ENCODE measurements around the gene RIGI.
A peak's percentile ranks its signal among the peaks of the same experiment; 100 is the strongest.
"Not testable (repeated sequence)": the region's sequence is repeated elsewhere in the genome, so short reads cannot be mapped to it uniquely, and the experiment has no call there.

The RIGI gene

DNA sequence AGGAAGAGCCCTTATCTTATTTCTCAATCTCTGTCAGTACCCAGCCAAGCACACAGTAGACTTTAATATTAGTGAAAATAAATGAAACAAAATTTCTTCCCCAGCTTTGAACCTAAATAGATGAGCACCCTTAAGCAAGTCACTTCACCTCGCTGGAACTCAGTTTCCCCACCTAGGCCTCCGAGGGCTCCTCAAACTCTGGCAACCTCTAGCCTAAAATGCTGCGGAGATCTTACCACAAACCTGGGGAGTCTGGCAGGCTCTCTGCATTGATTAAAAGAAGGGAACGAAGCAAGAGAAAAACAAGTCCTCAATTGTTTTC lies 326 bp downstream of the RIGI start:
- DNase-seq: no peak

DNA sequence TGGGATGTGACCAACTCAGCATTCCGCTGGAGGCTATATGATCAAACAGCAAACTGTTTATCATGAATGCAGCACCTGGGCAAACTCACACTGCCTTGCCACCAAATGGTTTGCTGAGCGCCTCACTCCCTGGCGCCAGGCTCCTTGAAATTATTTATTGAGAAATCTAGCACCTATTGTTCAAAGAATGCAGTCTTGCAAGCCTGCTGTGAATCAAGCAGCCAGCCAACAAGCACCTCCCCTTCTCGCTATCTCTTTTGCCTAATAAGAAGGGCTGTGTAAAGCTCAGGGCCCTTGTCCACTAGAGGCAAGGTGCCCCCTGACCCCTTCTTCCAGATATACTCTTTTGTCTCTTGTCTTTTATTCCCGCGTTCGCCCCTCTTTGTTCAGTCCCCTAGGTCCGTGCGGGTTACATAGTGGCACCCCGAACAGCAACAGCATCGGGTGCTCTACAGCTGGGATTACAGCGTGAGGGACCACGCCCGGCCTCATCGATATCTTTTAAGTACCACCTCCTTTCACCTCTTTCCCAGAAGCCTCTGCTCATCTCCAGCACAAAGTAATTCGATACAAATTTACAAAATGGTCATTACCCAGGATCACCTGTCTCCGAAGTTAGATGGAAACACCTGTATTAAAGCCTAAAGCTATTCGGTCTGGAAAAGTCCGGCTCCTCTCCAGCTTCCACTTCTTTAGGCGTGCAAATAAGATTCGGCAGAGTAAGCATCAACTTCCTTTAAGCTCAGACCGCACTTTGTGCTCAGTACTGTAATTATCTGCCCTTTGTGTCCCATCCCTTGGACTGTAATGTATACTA lies 896 bp downstream of the RIGI start:
- no peak for DNase-seq

GRCh38 chr9:32524558-32524891 lies 1.5 kb downstream of the RIGI start:
- DNase-seq: not testable (repeated sequence)

DNA sequence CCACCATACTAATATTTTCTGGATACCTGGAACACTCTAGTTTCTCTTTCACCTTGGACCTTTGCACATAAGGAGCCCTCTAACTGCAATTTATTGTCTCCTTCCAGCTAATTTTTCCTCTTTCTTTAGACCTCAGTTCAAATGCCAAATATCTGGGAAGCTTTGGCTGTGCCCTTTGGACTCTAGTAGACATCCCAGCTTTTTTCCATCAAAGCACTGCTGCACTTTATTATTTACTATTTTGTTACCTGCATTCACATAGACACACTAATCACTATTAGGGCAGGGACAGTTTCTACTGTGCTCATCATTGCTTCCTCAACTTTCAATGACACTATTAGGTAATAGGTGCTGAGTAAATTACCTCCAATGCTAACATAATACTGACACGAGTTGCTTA lies 2.1 kb downstream of the RIGI start:
- no peak for DNase-seq

- no peak for DNase-seq
Observed at GRCh38 chr9:32518276-32518675, 7.7 kb downstream of the RIGI start.

DNA sequence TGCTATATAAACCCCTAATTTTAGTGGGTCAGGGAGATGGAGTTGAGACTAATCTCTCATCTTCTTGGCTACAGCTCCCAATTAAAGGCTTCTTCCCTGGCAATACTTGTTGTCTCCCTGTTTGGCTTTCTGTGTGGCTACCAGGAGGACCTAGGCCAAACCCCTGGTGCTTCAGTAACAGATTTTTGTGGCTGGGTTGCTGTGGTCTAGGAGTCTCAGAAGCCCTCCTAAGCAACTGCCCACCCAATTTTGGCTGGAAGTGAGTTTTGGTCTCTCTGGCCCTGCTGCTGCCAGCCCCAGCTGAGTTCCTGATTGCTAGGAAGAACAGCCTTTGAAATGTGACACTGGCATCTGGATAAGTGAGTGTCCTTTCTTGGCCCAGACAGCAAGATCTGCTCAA lies 9.8 kb downstream of the RIGI start:
- DNase-seq: no peak

DNA sequence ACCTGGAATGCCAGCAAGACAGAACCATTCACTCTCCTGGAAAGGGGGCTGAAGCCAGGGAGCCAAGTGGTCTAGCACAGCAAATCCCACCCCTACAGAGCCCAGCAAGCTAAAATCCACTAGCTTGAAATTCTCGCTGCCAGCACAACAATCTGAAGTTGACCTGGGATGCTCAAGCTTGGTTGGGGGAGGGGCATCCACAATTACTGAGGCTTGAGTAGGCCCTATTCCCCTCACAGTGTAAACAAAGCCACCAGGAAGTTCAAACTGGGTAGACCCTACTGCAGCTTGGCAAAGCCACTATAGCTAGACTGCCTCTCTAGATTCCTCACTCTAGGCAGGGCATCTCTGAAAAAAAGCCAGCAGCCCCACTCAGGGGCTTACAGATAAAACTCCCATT lies 17.3 kb downstream of the RIGI start:
- DNase-seq: no peak

DNA sequence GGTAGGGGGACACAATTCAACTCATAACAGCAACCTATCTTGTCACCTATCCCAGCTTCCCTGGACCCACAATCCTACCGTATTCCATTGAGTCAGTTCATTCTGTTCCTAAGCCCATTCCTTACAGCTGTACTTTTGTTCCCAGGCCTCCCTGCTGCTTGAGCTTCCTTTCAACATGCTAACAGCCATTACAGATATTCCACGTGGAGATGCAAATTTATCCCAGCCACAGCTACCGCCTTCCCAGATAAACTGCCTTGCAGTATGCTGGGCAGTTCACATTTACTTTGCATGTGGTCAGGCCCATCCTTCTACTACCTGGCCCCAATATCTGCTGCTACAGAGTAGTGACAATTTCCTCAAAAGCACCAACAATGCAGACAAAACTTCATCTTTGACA lies 23.0 kb downstream of the RIGI start:
- no peak for DNase-seq

DNA sequence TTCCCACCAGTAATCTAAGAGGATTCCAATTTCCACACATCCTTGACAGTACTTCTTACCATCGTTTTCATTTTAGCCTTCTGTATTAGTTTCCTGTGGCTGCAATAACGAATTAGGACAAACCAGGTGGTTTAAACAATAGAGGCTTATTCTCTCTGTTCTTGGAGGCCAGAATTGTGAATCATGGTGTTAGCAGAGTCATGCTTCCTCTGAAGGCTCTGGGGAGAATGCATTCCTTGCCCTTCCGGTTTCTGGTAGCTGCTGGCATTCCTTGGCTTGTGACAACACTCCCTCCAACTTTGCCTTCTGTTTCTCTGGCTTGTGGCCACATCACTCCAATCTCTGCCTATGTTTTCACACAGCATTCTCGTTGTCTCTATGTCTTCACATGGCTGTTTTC lies 23.5 kb downstream of the RIGI start:
- DNase-seq: peak; percentile 81

DNA sequence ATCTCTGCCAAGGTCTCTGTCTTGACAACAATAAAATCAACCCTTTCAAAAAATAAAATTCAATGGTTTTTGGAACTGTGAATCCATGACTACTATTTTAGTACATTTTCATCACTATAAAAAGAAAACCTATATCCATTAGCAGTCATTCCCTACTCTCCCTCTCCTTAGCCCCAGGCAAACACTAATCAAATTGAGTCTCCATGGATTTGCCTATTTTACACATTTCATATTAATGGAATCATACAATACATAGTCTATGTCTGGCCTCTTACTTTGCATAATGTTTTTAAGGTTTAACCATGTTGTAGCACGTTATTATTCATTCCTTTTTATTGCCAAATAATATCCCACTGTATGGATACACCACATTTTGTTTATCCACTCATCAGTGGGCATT lies 24.1 kb downstream of the RIGI start:
- DNase-seq: no peak

- no peak for DNase-seq
Observed at GRCh38 chr9:32500768-32501167, 25.2 kb downstream of the RIGI start.

DNA sequence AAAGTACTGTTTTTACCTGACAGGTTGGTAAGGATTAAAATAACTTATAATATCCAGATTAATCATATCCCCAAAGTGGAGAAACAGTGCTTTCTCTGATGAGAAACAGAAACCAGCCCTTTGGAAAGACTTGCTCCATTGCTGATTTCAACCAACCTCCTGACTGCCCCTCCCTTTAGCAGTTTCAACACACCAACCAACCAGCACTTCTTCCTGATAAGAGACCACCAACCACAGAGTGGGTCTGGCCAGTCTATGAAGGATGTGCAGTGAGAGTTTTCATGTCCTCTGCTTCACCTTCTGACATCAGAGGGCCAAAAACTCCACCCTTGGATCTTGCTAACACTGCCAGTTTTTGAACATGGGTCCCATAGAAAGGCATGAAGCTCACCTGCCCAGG lies 28.1 kb downstream of the RIGI start:
- no peak for DNase-seq

DNA sequence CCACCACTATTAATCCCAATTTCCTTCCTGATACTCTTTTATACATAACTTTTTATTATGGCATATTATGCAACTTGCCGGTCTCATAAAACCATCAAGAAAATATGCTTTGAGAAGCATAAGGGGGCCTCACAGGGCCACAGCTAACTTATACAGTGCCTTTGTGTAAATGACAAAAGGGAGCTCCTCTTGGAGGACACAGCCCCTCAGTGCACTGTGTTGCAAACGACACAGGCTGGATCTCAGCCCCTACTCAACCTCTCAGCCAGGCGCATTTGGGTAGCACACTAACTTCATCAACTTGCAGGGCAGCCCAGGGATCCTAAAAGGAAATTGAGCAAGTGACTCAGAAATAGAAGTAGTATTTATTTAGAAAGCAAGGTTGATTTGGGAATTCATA lies 35.4 kb downstream of the RIGI start:
- no peak for DNase-seq

GRCh38 chr9:32487981-32488380 lies 38.0 kb downstream of the RIGI start:
- DNase-seq: no peak

GRCh38 chr9:32486839-32487562 lies 39.0 kb downstream of the RIGI start:
- no peak for DNase-seq

GRCh38 chr9:32483343-32483742 lies 42.7 kb downstream of the RIGI start:
- no peak for DNase-seq
